Measurements from ENCODE around the gene COMMD9. TPM values are rescaled to one million over a fixed set of nuclear protein-coding genes. Genes with fewer than 3 reads are reported as not detected.

Gene COMMD9
- total RNA-seq, 4 donors from 2014 or later = 36.9 to 58.0 (median 47.8) TPM

- H3K4me1 ChIP-seq = peaks cover 0 to 9% (median 3%) of the 10 kb centered on the region in 4 donors
- 77 to 87% methylated on average over 8 of the region's 8 CpGs for WGBS, 2 donors
- no peak overlapping the region for H3K4me3 ChIP-seq
- TF ChIP-seq CTCF (IDR thresholded peaks at IDR 0.05) (no peak), EP300 (IDR thresholded peaks at IDR 0.05) (peak in 1 of 2 donors; percentile 64)
- H3K36me3 ChIP-seq = no peaks in the 10 kb centered on the region
- no peaks in the 10 kb centered on the region for H3K27me3 ChIP-seq
- H3K9me3 ChIP-seq = no peaks in the 10 kb centered on the region
- DNase-seq (ENCODE audit: low spot score in 2 of 2) = peak in 1 of 2 donors; percentile 43
- H3K27ac ChIP-seq = no peak overlapping the region
These were observed 7.8 kb upstream of the COMMD9 start for GRCh38 chr11:36296884-36297543.

GRCh38 chr11:36295926-36296325 is 6.7 kb upstream of the COMMD9 start, which contains the start of gene PRR5L:
PRR5L (plus strand) TSS chr11:36296288; CDS start chr11:36401122, 104,834 bp downstream.
- no peak within 1 kb of the TSS for H3K4me3 ChIP-seq
- H3K27ac ChIP-seq = no peak within 1 kb of the TSS
- WGBS, 2 donors = 53 to 65% methylated on average over 3 of the region's 3 CpGs
- DNase-seq (ENCODE audit: low spot score in 2 of 2) = no peak
- H3K4me1 ChIP-seq = peaks cover 0 to 8% (median 3%) of the 10 kb centered on the region in 4 donors
- H3K27me3 ChIP-seq = no peaks in the 10 kb centered on the region
- no peaks in the 10 kb centered on the region for H3K36me3 ChIP-seq
- no peaks in the 10 kb centered on the region for H3K9me3 ChIP-seq
- TF ChIP-seq POLR2A (IDR thresholded peaks at IDR 0.05) (no peak), CTCF (IDR thresholded peaks at IDR 0.05) (no peak), EP300 (IDR thresholded peaks at IDR 0.05) (no peak)

- Histone ChIP-seq H3K9me3 (no peaks in the 10 kb centered on the region), H3K4me1 (peaks cover 0 to 25% (median 15%) of the 10 kb centered on the region in 4 donors), H3K36me3 (no peaks in the 10 kb centered on the region), H3K4me3 (no peak overlapping the region), H3K27me3 (no peaks in the 10 kb centered on the region), H3K27ac (no peak overlapping the region)
- DNase-seq (ENCODE audit: low spot score in 2 of 2) = no peak
- 30 to 31% methylated on average over 4 of the region's 4 CpGs for WGBS, 2 donors
- TF ChIP-seq CTCF (IDR thresholded peaks at IDR 0.05) (peak in 4 of 5 experiments; percentile 31 to 48 (median 44)), EP300 (IDR thresholded peaks at IDR 0.05) (no peak), POLR2A (IDR thresholded peaks at IDR 0.05) (no peak)
These were observed 3.1 kb upstream of the COMMD9 start for GRCh38 chr11:36292311-36292722.

- Histone ChIP-seq H3K4me1 (peaks cover 0 to 25% (median 15%) of the 10 kb centered on the region in 4 donors), H3K27me3 (no peaks in the 10 kb centered on the region), H3K27ac (peak overlapping the region in 1 of 4 donors; percentile 72), H3K36me3 (no peaks in the 10 kb centered on the region), H3K4me3 (peak overlapping the region; percentile 39 to 79 (median 60)), H3K9me3 (no peaks in the 10 kb centered on the region)
- DNase-seq (ENCODE audit: low spot score in 2 of 2) = no peak
- 39 to 40% methylated on average over 31 of the region's 31 CpGs for WGBS, 2 donors
- TF ChIP-seq POLR2A (IDR thresholded peaks at IDR 0.05) = no peak
- no peak for TF ChIP-seq CTCF (IDR thresholded peaks at IDR 0.05)
- TF ChIP-seq EP300 (IDR thresholded peaks at IDR 0.05) = no peak
These were observed 590 bp downstream of the COMMD9 start for GRCh38 chr11:36288442-36289225.

- H3K9me3 ChIP-seq = peaks cover 0 to 19% (median 0%) of the 10 kb centered on the region in 4 donors
- H3K27ac ChIP-seq = no peak overlapping the region
- TF ChIP-seq EP300 (IDR thresholded peaks at IDR 0.05) (no peak), CTCF (IDR thresholded peaks at IDR 0.05) (no peak), POLR2A (IDR thresholded peaks at IDR 0.05) (no peak)
- H3K36me3 ChIP-seq = peaks cover 0 to 29% (median 9%) of the 10 kb centered on the region in 3 donors
- no peaks in the 10 kb centered on the region for H3K27me3 ChIP-seq
- H3K4me3 ChIP-seq = no peak overlapping the region
- 89 to 100% methylated on average over 1 of the region's 1 CpG for WGBS, 2 donors
- H3K4me1 ChIP-seq = peaks cover 0 to 5% (median 3%) of the 10 kb centered on the region in 4 donors
- DNase-seq (ENCODE audit: low spot score in 2 of 2) = no peak
These were observed 6.3 kb downstream of the COMMD9 start for GRCh38 chr11:36282926-36283325.
